Ascending aorta (tissue), 2 donors: ENCODE data around the gene FKBP4. TPM values are rescaled to one million over a fixed set of nuclear protein-coding genes. Genes with fewer than 3 reads are reported as not detected.
A peak's percentile ranks its signal among the peaks of the same experiment; 100 is the strongest.

ENCODE experiments used
- DNase-seq, 2 donors: peaks; one replicate each; pipeline ENCODE4 v3.0.0-alpha.2; 2019; ENCODE audit warnings: low spot score in 2 of 2
- H3K27ac ChIP-seq, 2 donors: fragments of 200-600 bp; sonication (generic); one replicate each; pipeline ENCODE4 v1.5.1; 2016 to 2017; ENCODE audit warnings: mild to moderate bottlenecking in 1 of 2
- H3K27me3 ChIP-seq: fragments of 200-600 bp; sonication (generic); one replicate; pipeline ENCODE4 v1.5.1; 2017
- H3K36me3 ChIP-seq, 2 donors: fragments of 200-600 bp; sonication (generic); one replicate each; pipeline ENCODE4 v1.5.1; 2016
- H3K4me1 ChIP-seq, 2 donors: fragments of 200-600 bp; sonication (generic); one replicate each; pipeline ENCODE4 v1.5.1; 2016 to 2017; ENCODE audit warnings: mild to moderate bottlenecking in 1 of 2
- H3K4me3 ChIP-seq, 2 donors: fragments of 200-600 bp; sonication (generic); one replicate each; pipeline ENCODE4 v1.5.1; 2016 to 2017; ENCODE audit warnings: mild to moderate bottlenecking in 1 of 2
- H3K9me3 ChIP-seq, 2 donors: fragments of 200-600 bp; sonication (generic); one replicate each; pipeline ENCODE4 v1.5.1; 2016
- intact Hi-C: fragments of 100-400 bp; cut with DNase I; formaldehyde crosslinking; loops from one replicate; pipeline ENCODE4 v1.15.1; 2023
- total RNA-seq: library from RNA; depleted of rRNA; stranded (reverse); fragments of >200 nt; gene quantifications from one replicate; pipeline ENCODE4 v1.1.0, GENCODE V29; 2016
- TF ChIP-seq, protein P1 (sequence below), 3 experiments: fragments of 200-600 bp in 2 of 3; fragments of 450-650 bp in 1 of 3; sonication (generic) in 2 of 3; IDR thresholded peaks; one replicate each; pipeline ENCODE4 v1.5.1; 2016 to 2019; ENCODE audit warnings: antibody characterized with exemption in 3 of 3, mild to moderate bottlenecking in 1 of 3, moderate library complexity in 1 of 3

The FKBP4 gene
- total RNA-seq, 1 donor from 2014 or later, result 36.3 TPM

DNA sequence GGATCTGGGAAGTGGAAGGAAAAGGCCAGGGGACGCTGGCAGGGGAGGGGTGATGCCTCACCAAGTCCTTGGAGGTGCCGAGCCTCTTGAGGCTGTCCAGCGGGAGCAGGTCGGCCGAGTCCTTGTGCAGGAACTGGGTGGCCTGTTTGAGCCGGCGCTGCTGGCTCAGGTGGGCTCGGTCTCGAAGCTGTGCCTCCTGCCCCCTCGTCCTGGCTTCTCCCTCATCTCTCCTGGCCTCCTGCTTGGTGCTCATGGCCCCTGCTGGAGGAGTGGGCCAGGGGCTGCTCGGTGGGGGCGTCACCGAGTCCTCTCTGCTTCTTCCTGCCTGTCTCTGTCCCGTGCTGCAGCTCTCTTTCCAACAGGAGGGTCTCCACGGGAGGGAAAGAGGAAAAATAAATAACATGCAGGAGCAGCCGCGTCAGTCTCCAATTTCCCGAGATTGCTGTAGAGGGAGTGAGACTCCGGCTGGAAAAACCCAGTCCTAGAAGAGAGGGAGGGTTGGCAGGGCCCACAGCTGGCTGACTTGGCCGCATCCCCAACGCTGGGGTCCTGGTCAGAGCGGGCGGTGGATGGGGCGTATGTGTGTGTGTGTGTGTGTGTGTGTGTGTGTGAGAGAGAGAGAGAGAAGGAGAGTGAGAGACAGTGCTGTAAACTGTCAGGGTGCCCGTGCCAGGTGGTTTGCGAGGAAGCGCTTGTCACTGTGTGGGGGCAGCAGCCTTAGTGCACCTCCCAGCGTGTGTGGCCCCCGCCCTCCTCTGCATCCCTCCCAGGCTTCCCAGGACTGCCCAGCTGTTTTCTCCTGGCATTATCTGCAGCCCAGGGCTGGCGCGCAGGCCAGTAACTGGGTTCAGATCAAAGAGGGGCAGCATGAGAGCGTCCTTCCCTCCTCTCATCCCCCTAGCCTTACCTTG, 40.1 kb downstream of the FKBP4 start, which contains the start of gene NRIP2:
NRIP2 (minus strand) TSS at position 455 of the 911 bp plus-strand sequence; CDS start at position 403, 52 bp downstream.
- Histone ChIP-seq H3K9me3 (no peaks in the 10 kb centered on the region), H3K36me3 (peaks cover 3 to 10% of the 10 kb centered on the region in 2 donors), H3K4me1 (peaks cover 0 to 5% of the 10 kb centered on the region in 2 donors), H3K27me3 (no peaks in the 10 kb centered on the region), H3K27ac (peak within 1 kb of the TSS in 1 of 2 donors; percentile 29), H3K4me3 (peak within 1 kb of the TSS in 1 of 2 donors; percentile 48)
- intact Hi-C loops, result no loop called here
- no peak for DNase-seq
- TF ChIP-seq, protein P1, sequence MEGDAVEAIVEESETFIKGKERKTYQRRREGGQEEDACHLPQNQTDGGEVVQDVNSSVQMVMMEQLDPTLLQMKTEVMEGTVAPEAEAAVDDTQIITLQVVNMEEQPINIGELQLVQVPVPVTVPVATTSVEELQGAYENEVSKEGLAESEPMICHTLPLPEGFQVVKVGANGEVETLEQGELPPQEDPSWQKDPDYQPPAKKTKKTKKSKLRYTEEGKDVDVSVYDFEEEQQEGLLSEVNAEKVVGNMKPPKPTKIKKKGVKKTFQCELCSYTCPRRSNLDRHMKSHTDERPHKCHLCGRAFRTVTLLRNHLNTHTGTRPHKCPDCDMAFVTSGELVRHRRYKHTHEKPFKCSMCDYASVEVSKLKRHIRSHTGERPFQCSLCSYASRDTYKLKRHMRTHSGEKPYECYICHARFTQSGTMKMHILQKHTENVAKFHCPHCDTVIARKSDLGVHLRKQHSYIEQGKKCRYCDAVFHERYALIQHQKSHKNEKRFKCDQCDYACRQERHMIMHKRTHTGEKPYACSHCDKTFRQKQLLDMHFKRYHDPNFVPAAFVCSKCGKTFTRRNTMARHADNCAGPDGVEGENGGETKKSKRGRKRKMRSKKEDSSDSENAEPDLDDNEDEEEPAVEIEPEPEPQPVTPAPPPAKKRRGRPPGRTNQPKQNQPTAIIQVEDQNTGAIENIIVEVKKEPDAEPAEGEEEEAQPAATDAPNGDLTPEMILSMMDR (IDR thresholded peaks at IDR 0.05), result peak in 1 of 3 experiments; percentile 19

DNA sequence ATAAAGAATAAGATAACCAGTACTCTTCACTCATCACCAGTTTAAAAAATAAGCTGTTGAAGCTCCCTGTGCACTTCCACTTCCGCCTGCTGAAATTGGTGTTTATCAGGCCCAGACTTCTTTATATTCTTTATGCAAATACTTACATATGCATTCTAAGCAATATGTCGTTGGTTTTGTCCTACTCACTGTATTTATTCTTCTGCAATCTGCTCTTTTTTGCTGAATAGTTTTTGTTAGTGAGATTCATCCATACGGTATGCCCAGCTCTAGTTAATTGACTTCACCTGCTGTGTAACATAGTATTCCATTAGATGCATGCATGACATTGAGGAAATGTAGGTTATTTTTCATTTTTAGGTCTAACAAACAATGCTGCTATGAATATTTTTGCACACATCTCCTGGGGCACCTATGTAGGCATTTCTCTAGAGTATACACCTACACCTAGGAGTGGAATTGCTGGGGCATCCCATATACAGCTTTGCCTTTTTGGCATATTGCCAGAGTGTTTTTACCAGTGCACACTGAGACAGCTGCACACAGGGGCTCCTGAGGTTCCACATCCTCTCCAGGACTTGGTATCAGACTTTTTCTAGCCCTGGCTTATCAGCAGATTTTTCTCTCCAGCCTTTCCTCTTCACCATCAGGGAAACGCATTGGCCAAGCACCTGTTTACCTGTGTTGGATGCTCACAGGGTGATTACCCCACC, 41.1 kb downstream of the FKBP4 start:
- no peak for DNase-seq
- Histone ChIP-seq H3K36me3 (peaks cover 0 to 3% of the 10 kb centered on the region in 2 donors), H3K4me1 (peaks cover 0 to 5% of the 10 kb centered on the region in 2 donors), H3K27me3 (no peaks in the 10 kb centered on the region), H3K9me3 (no peaks in the 10 kb centered on the region), H3K4me3 (no peak overlapping the region), H3K27ac (no peak overlapping the region)
- intact Hi-C loops, result no loop called here
- TF ChIP-seq, protein P1 (IDR thresholded peaks at IDR 0.05), result no peak

DNA sequence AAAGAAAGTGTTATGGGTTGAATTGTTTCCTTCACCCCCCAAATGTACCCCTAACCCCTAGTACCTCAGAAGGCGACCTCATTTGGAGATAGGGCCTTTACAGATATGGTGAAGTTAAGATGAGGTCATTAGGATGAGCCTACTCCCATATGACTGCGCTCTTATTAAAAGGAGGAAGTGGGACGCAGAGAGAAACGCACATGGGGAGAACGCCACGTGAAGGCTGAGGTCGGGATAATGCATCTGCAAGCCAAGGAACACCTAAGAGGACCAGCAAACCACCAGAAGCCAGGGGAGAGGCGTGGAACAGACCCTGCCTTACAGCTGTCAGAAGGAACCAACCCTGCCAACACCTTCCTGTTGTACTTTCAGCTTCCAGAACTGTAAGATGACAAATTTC, 41.8 kb downstream of the FKBP4 start:
- Histone ChIP-seq H3K4me3 (no peak overlapping the region), H3K9me3 (no peaks in the 10 kb centered on the region), H3K4me1 (peaks cover 0 to 5% of the 10 kb centered on the region in 2 donors), H3K27me3 (no peaks in the 10 kb centered on the region), H3K27ac (no peak overlapping the region), H3K36me3 (no peaks in the 10 kb centered on the region)
- DNase-seq, result no peak
- TF ChIP-seq, protein P1 (IDR thresholded peaks at IDR 0.05), result no peak
- intact Hi-C loops, result no loop called here

DNA sequence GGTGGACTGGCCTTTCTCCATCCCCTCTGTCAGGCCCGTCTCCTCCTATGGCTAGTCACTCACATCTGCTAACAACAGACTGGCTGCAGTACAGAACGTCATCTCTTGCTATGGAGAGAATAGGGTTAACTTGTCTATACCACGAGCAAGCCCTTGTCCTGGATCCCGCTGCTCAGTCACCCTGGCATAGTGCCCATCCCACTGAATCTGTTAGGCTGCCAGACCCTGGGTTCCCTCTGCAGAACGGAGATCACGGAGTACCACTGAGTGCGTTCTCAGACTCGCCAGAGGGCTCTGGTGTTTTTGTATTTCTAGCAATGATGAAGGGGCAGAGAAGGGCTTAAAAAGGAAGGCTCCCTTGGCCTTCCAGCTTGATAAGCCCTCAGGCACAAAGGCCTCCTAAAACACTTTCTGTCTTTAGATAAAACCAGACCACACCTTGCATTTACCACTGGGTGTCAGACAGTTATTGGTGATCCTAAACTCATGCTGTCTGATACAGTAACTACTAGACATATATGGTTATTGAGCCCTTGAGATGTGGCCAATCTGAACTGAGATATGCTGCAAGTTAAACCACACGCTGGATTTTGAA, 46.4 kb downstream of the FKBP4 start:
- TF ChIP-seq, protein P1 (IDR thresholded peaks at IDR 0.05), result no peak
- Histone ChIP-seq H3K9me3 (no peaks in the 10 kb centered on the region), H3K27me3 (no peaks in the 10 kb centered on the region), H3K4me1 (no peaks in the 10 kb centered on the region), H3K4me3 (no peak overlapping the region), H3K27ac (no peak overlapping the region), H3K36me3 (no peaks in the 10 kb centered on the region)
- DNase-seq, result no peak
- intact Hi-C loops, result no loop called here

- Histone ChIP-seq H3K4me1 (no peaks in the 10 kb centered on the region), H3K36me3 (no peaks in the 10 kb centered on the region), H3K27ac (peak overlapping the region; percentile 27 to 46), H3K4me3 (no peak overlapping the region), H3K27me3 (no peaks in the 10 kb centered on the region), H3K9me3 (no peaks in the 10 kb centered on the region)
- DNase-seq, result no peak
- intact Hi-C loops, result no loop called here
- TF ChIP-seq, protein P1 (IDR thresholded peaks at IDR 0.05), result no peak
These were observed 48.2 kb downstream of the FKBP4 start for GRCh38 chr12:2842948-2843347.
